WTC11 (cell line): ENCODE data around the gene ZSCAN10. TPM values are rescaled to one million over a fixed set of nuclear protein-coding genes. Genes with fewer than 3 reads are reported as not detected.

ENCODE experiments used
- ATAC-seq: fragments of 200-7000 bp; cut with Tn5 transposase; 2 replicates; pipeline ENCODE4 v1.10.0; 2021; ENCODE audit warnings: mild to moderate bottlenecking, moderate library complexity
- CTCF ChIA-PET: fragments of 300-600 bp; sonication (Branson Sonifier 250); formaldehyde crosslinking; loops from one replicate; lab custom pipeline; 2021; ENCODE audit warnings: antibody characterized with exemption; lab: Charles Lee
- POLR2A ChIA-PET: fragments of 350-600 bp; sonication (Branson Sonifier 250); formaldehyde crosslinking; loops from one replicate; lab custom pipeline; 2021; ENCODE audit warnings: antibody characterized with exemption; lab: Charles Lee
- DNase-seq: peaks from one replicate; pipeline ENCODE4 v3.0.0; 2021; ENCODE audit warnings: low spot score
- H3K27ac Mint-ChIP-seq: 2 replicates; pipeline ENCODE4 v1.8.0; 2021; ENCODE audit warnings: mixed read lengths
- H3K27me3 Mint-ChIP-seq: 2 replicates; pipeline ENCODE4 v1.8.0; 2021; ENCODE audit warnings: low read depth, mild to moderate bottlenecking, moderate library complexity, mixed read lengths
- H3K36me3 Mint-ChIP-seq: 2 replicates; pipeline ENCODE4 v1.8.0; 2021; ENCODE audit warnings: mixed read lengths
- H3K4me1 Mint-ChIP-seq: 2 replicates; pipeline ENCODE4 v1.8.0; 2022; ENCODE audit warnings: mixed read lengths
- H3K4me3 Mint-ChIP-seq: 2 replicates; pipeline ENCODE4 v1.8.0; 2021; ENCODE audit warnings: mild to moderate bottlenecking, moderate library complexity, mixed read lengths
- H3K9me3 Mint-ChIP-seq: 2 replicates; pipeline ENCODE4 v1.8.0; 2021; ENCODE audit warnings: mixed read lengths
- E2F5 ChIP-seq: sonication (generic); formaldehyde crosslinking; IDR thresholded peaks from 2 replicates; pipeline ENCODE4 v1.8.1; 2022; ENCODE audit warnings: mild to moderate bottlenecking, moderate library complexity, missing genetic modification reagents
- ESRRA ChIP-seq: sonication (generic); formaldehyde crosslinking; IDR thresholded peaks from 2 replicates; pipeline ENCODE4 v1.8.1; 2022; ENCODE audit warnings: mild to moderate bottlenecking, missing genetic modification reagents, borderline replicate concordance
- FOXK1 ChIP-seq: sonication (generic); formaldehyde crosslinking; IDR thresholded peaks from 2 replicates; pipeline ENCODE4 v1.8.0; 2022; ENCODE audit warnings: mild to moderate bottlenecking, moderate library complexity, missing genetic modification reagents
- GABPB1 ChIP-seq: sonication (generic); formaldehyde crosslinking; IDR thresholded peaks from 2 replicates; pipeline ENCODE4 v1.8.1; 2023; ENCODE audit warnings: mild to moderate bottlenecking, missing genetic modification reagents
- KAT7 ChIP-seq: sonication (generic); formaldehyde crosslinking; IDR thresholded peaks from 2 replicates; pipeline ENCODE4 v1.8.1; 2023; ENCODE audit warnings: missing genetic modification reagents, mild to moderate bottlenecking, borderline replicate concordance
- NR1H2 ChIP-seq: sonication (generic); formaldehyde crosslinking; IDR thresholded peaks from 2 replicates; pipeline ENCODE4 v1.9.0; 2021; ENCODE audit warnings: mild to moderate bottlenecking, moderate library complexity, missing genetic modification reagents
- TCF7 ChIP-seq: sonication (generic); formaldehyde crosslinking; IDR thresholded peaks from 2 replicates; pipeline ENCODE4 v1.8.0; 2022; ENCODE audit warnings: mild to moderate bottlenecking, low read depth, missing genetic modification reagents, moderate library complexity
- TEAD4 ChIP-seq: sonication (generic); formaldehyde crosslinking; IDR thresholded peaks from 2 replicates; pipeline ENCODE4 v1.8.0; 2022; ENCODE audit warnings: mild to moderate bottlenecking, missing genetic modification reagents
- ZNF263 ChIP-seq: sonication (generic); formaldehyde crosslinking; IDR thresholded peaks from 2 replicates; pipeline ENCODE4 v1.8.1; 2022; ENCODE audit warnings: low read depth, mild to moderate bottlenecking, moderate library complexity, missing genetic modification reagents
- ZNF671 ChIP-seq: fragments of 250-450 bp; sonication (Bioruptor Pico); IDR thresholded peaks from 2 replicates; pipeline ENCODE4 v1.8.0; 2021; ENCODE audit warnings: mild to moderate bottlenecking
- total RNA-seq: library from RNA; stranded (reverse); gene quantifications from 3 replicates; pipeline ENCODE4 v1.2.3, GENCODE V29; 2021
- TF ChIP-seq, protein P1 (sequence below): fragments of 250-450 bp; sonication (Bioruptor Pico); IDR thresholded peaks from 2 replicates; pipeline ENCODE4 v2.1.2; 2022; ENCODE audit warnings: mild to moderate bottlenecking, moderate library complexity
- TF ChIP-seq, protein P2 (sequence below): fragments of 250-450 bp; sonication (Bioruptor Pico); IDR thresholded peaks from 2 replicates; pipeline ENCODE4 v1.9.0; 2021; ENCODE audit warnings: mild to moderate bottlenecking
- TF ChIP-seq, protein P3 (sequence below): sonication (generic); formaldehyde crosslinking; IDR thresholded peaks from 2 replicates; pipeline ENCODE4 v1.8.1; 2022; ENCODE audit warnings: low read depth, missing genetic modification reagents, borderline replicate concordance
- TF ChIP-seq, protein P4 (sequence below): sonication (generic); formaldehyde crosslinking; IDR thresholded peaks from 2 replicates; pipeline ENCODE4 v1.8.0; 2022; ENCODE audit warnings: mild to moderate bottlenecking, missing genetic modification reagents
- TF ChIP-seq, protein P5 (sequence below): fragments of 250-450 bp; sonication (Bioruptor Pico); IDR thresholded peaks from 2 replicates; pipeline ENCODE4 v1.8.0; 2021; ENCODE audit warnings: mild to moderate bottlenecking
- TF ChIP-seq, protein P6 (sequence below): sonication (generic); formaldehyde crosslinking; conservative IDR thresholded peaks from 2 replicates; pipeline ENCODE4 v1.8.1; 2023; ENCODE audit warnings: mild to moderate bottlenecking, low read depth, missing genetic modification reagents, moderate library complexity

Gene ZSCAN10
- total RNA-seq, 1 experiment from 2014 or later, result 263 TPM

GRCh38 chr16:3088450-3088849 lies 10.6 kb downstream of the ZSCAN10 start:
- no peak overlapping the region for H3K4me3 Mint-ChIP-seq
- peak overlapping the region; percentile 84 for H3K27ac Mint-ChIP-seq
- TF ChIP-seq, protein P1, sequence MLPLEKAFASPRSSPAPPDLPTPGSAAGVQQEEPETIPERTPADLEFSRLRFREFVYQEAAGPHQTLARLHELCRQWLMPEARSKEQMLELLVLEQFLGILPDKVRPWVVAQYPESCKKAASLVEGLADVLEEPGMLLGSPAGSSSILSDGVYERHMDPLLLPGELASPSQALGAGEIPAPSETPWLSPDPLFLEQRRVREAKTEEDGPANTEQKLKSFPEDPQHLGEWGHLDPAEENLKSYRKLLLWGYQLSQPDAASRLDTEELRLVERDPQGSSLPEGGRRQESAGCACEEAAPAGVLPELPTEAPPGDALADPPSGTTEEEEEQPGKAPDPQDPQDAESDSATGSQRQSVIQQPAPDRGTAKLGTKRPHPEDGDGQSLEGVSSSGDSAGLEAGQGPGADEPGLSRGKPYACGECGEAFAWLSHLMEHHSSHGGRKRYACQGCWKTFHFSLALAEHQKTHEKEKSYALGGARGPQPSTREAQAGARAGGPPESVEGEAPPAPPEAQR (CRISPR knock-in tag), result no peak
- TF ChIP-seq KAT7 (CRISPR knock-in tag) (no peak), ESRRA (CRISPR knock-in tag) (no peak), ZNF263 (CRISPR knock-in tag) (no peak), NR1H2 (CRISPR knock-in tag) (no peak), E2F5 (CRISPR knock-in tag) (no peak), GABPB1 (CRISPR knock-in tag) (no peak), TCF7 (no peak), TEAD4 (CRISPR knock-in tag) (no peak), ZNF671 (CRISPR knock-in tag) (no peak), FOXK1 (CRISPR knock-in tag) (no peak)
- TF ChIP-seq, protein P2, sequence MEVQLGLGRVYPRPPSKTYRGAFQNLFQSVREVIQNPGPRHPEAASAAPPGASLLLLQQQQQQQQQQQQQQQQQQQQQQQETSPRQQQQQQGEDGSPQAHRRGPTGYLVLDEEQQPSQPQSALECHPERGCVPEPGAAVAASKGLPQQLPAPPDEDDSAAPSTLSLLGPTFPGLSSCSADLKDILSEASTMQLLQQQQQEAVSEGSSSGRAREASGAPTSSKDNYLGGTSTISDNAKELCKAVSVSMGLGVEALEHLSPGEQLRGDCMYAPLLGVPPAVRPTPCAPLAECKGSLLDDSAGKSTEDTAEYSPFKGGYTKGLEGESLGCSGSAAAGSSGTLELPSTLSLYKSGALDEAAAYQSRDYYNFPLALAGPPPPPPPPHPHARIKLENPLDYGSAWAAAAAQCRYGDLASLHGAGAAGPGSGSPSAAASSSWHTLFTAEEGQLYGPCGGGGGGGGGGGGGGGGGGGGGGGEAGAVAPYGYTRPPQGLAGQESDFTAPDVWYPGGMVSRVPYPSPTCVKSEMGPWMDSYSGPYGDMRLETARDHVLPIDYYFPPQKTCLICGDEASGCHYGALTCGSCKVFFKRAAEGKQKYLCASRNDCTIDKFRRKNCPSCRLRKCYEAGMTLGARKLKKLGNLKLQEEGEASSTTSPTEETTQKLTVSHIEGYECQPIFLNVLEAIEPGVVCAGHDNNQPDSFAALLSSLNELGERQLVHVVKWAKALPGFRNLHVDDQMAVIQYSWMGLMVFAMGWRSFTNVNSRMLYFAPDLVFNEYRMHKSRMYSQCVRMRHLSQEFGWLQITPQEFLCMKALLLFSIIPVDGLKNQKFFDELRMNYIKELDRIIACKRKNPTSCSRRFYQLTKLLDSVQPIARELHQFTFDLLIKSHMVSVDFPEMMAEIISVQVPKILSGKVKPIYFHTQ (CRISPR knock-in tag), result no peak
- TF ChIP-seq, protein P3, sequence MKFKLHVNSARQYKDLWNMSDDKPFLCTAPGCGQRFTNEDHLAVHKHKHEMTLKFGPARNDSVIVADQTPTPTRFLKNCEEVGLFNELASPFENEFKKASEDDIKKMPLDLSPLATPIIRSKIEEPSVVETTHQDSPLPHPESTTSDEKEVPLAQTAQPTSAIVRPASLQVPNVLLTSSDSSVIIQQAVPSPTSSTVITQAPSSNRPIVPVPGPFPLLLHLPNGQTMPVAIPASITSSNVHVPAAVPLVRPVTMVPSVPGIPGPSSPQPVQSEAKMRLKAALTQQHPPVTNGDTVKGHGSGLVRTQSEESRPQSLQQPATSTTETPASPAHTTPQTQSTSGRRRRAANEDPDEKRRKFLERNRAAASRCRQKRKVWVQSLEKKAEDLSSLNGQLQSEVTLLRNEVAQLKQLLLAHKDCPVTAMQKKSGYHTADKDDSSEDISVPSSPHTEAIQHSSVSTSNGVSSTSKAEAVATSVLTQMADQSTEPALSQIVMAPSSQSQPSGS (CRISPR knock-in tag), result no peak
- TF ChIP-seq, protein P4, sequence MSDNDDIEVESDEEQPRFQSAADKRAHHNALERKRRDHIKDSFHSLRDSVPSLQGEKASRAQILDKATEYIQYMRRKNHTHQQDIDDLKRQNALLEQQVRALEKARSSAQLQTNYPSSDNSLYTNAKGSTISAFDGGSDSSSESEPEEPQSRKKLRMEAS (CRISPR knock-in tag), result no peak
- TF ChIP-seq, protein P5, sequence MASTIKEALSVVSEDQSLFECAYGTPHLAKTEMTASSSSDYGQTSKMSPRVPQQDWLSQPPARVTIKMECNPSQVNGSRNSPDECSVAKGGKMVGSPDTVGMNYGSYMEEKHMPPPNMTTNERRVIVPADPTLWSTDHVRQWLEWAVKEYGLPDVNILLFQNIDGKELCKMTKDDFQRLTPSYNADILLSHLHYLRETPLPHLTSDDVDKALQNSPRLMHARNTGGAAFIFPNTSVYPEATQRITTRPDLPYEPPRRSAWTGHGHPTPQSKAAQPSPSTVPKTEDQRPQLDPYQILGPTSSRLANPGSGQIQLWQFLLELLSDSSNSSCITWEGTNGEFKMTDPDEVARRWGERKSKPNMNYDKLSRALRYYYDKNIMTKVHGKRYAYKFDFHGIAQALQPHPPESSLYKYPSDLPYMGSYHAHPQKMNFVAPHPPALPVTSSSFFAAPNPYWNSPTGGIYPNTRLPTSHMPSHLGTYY, result no peak
- TF ChIP-seq, protein P6, sequence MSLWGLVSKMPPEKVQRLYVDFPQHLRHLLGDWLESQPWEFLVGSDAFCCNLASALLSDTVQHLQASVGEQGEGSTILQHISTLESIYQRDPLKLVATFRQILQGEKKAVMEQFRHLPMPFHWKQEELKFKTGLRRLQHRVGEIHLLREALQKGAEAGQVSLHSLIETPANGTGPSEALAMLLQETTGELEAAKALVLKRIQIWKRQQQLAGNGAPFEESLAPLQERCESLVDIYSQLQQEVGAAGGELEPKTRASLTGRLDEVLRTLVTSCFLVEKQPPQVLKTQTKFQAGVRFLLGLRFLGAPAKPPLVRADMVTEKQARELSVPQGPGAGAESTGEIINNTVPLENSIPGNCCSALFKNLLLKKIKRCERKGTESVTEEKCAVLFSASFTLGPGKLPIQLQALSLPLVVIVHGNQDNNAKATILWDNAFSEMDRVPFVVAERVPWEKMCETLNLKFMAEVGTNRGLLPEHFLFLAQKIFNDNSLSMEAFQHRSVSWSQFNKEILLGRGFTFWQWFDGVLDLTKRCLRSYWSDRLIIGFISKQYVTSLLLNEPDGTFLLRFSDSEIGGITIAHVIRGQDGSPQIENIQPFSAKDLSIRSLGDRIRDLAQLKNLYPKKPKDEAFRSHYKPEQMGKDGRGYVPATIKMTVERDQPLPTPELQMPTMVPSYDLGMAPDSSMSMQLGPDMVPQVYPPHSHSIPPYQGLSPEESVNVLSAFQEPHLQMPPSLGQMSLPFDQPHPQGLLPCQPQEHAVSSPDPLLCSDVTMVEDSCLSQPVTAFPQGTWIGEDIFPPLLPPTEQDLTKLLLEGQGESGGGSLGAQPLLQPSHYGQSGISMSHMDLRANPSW (CRISPR knock-in tag), result no peak
- TF ChIP-seq, all 79 proteins: peak for 0
- H3K4me1 Mint-ChIP-seq, result peaks cover 28% of the 10 kb centered on the region
- H3K9me3 Mint-ChIP-seq, result no peaks in the 10 kb centered on the region
- CTCF ChIA-PET, result interaction anchor here (0.8 to 5.2 kb wide), 5 partner anchors 13 to 43 kb away, joined by 3 to 52 read pairs (median 13); no protein-coding TSS in a partner anchor
- peaks cover 38% of the 10 kb centered on the region for H3K36me3 Mint-ChIP-seq
- POLR2A ChIA-PET, result interaction anchor here (1.0 to 1.7 kb wide), 3 partner anchors 10 to 41 kb away, joined by 3 to 12 read pairs (median 3); partner anchors contain the start of gene ZSCAN10
- no peaks in the 10 kb centered on the region for H3K27me3 Mint-ChIP-seq
- ATAC-seq (no peak), DNase-seq (no peak)
